HepG2 (cell line): ENCODE measurements around the gene SEMA3F. TPM values are rescaled to one million over a fixed set of nuclear protein-coding genes. Genes with fewer than 3 reads are reported as not detected.
A peak's percentile ranks its signal among the peaks of the same experiment; 100 is the strongest.

Experiments used
- HDAC2 ChIP-seq: sonication (generic); formaldehyde crosslinking; IDR thresholded peaks from 2 replicates; pipeline ENCODE4 v1.4.0; 2020; ENCODE audit warnings: missing genetic modification reagents
- HMG20B ChIP-seq: conservative IDR thresholded peaks from 2 replicates; pipeline ENCODE4 v1.6.1; 2016; ENCODE audit warnings: missing genetic modification reagents, missing compliant biosample characterization
- NFYB ChIP-seq: sonication (generic); formaldehyde crosslinking; IDR thresholded peaks from 2 replicates; pipeline ENCODE4 v1.4.0; 2020; ENCODE audit warnings: missing genetic modification reagents
- NR2F1 ChIP-seq, 2 experiments: fragments of 450-650 bp in 1 of 2; formaldehyde crosslinking in 1 of 2; IDR thresholded peaks; 2 replicates each; pipeline versions ENCODE4 v1.5.0 to v1.6.1; 2016 to 2020; ENCODE audit warnings: mild to moderate bottlenecking in 1 of 2, missing compliant biosample characterization in 1 of 2, missing genetic modification reagents in 1 of 2, moderate library complexity in 1 of 2
- PHF20 ChIP-seq: sonication (generic); formaldehyde crosslinking; IDR thresholded peaks from 2 replicates; pipeline ENCODE4 v1.5.0; 2020; ENCODE audit warnings: mild to moderate bottlenecking, missing genetic modification reagents
- SNAPC4 ChIP-seq: sonication (generic); formaldehyde crosslinking; IDR thresholded peaks from 2 replicates; pipeline ENCODE4 v1.4.0; 2020; ENCODE audit warnings: mild to moderate bottlenecking, missing genetic modification reagents
- TBL1XR1 ChIP-seq: fragments of 150-350 bp; IDR thresholded peaks from 2 replicates; pipeline ENCODE4 v1.6.1; 2014; ENCODE audit warnings: borderline replicate concordance, low read length; ENCODE audit not compliant: partially characterized antibody
- TCF7 ChIP-seq: sonication (generic); IDR thresholded peaks from 2 replicates; pipeline ENCODE4 v1.6.1; 2016; ENCODE audit warnings: antibody characterized with exemption, low read depth
- ZNF143 ChIP-seq: sonication (generic); formaldehyde crosslinking; IDR thresholded peaks from 2 replicates; pipeline ENCODE4 v1.4.0; 2020; ENCODE audit warnings: missing genetic modification reagents
- ZNF569 ChIP-seq: sonication (generic); formaldehyde crosslinking; IDR thresholded peaks from 2 replicates; pipeline ENCODE4 v1.5.0; 2020; ENCODE audit warnings: mild to moderate bottlenecking, missing genetic modification reagents, moderate library complexity, borderline replicate concordance
- ZXDC ChIP-seq: sonication (generic); formaldehyde crosslinking; IDR thresholded peaks from 2 replicates; pipeline ENCODE4 v1.5.0; 2020; ENCODE audit warnings: mild to moderate bottlenecking, missing genetic modification reagents
- polyA plus RNA-seq, 8 experiments: library from polyadenylated mRNA; depleted of rRNA in 3 of 8; stranded (reverse) in 7 of 8; unstranded in 1 of 8; fragments of >200 nt; fragmentation: Illumina TruSeq in 4 of 8; extraction: Trizol in 4 of 8; gene quantifications; 2 replicates each; pipeline versions ENCODE4 v1.2.1 to v1.2.3, GENCODE V29; 2011 to 2016; ENCODE audit warnings: low read depth in 4 of 8, missing spikeins in 1 of 8, mixed read lengths in 1 of 8; ENCODE audit not compliant: insufficient read depth in 1 of 8
- total RNA-seq, 5 experiments: library from RNA; depleted of rRNA; stranded (reverse); fragments of >200 nt; fragmentation: Illumina TruSeq; extraction: Trizol; gene quantifications; 2 replicates each; pipeline ENCODE4 v1.2.3, GENCODE V29; 2016; ENCODE audit warnings: low read depth in 1 of 5
- TF ChIP-seq, protein P1 (sequence below): sonication (generic); formaldehyde crosslinking; IDR thresholded peaks from 2 replicates; pipeline ENCODE4 v1.5.0; 2020; ENCODE audit warnings: missing genetic modification reagents
- TF ChIP-seq, protein P2 (sequence below): conservative IDR thresholded peaks from 2 replicates; pipeline ENCODE4 v1.6.1; 2018; ENCODE audit warnings: missing genetic modification reagents
- TF ChIP-seq, protein P3 (sequence below): sonication (generic); formaldehyde crosslinking; IDR thresholded peaks from 2 replicates; pipeline ENCODE4 v1.8.0; 2023; ENCODE audit warnings: mild to moderate bottlenecking, missing genetic modification reagents
- TF ChIP-seq, protein P4 (sequence below): sonication (generic); formaldehyde crosslinking; IDR thresholded peaks from 2 replicates; pipeline ENCODE4 v1.4.0; 2020; ENCODE audit warnings: missing genetic modification reagents

Gene SEMA3F
- total and polyA plus RNA-seq, 2 of the 13 experiments (the other 11 are each of a cell fraction or from before 2014, with no cell fraction given) = 7.6 to 17.2 TPM

DNA sequence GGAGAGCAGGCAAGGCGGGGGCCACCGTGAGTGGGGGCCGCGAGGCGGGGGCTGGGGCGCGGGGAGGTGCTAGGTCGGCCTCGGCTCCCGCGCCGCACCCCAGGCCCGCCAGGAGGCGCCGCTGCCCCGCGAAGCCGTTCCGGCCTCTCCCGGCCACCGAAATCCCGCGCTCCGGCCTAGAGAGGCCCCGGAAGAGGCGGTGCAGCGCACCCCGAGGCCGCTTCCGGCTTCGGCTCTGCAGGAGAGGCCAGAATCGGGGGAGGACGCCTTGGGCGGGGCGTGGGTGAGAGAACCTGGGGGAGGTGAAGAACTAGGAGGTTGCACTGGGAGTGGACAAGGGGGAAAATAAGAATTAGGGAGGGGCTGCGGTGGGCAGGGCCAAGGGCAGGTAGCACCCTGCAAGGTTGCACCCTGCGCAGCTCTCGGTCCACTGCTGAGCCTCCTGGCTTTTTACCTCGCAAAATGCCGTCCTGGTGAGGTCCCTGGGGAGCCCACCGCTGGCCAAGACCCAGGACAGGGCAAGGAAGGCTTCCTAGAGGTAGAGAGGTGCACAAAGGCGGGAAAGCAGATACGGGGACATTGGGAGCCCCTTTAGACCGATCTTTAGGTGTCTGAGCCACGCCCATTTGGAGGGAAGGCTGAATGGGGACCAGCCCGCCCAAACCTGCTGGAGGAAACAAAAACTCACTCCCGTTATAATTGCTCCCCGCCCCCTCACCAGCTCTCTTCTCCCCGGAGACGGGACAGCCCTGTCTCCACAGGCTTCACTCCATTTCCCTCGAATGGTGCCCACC is 72.5 kb downstream of the SEMA3F start (continued):
- TF ChIP-seq, protein P1, sequence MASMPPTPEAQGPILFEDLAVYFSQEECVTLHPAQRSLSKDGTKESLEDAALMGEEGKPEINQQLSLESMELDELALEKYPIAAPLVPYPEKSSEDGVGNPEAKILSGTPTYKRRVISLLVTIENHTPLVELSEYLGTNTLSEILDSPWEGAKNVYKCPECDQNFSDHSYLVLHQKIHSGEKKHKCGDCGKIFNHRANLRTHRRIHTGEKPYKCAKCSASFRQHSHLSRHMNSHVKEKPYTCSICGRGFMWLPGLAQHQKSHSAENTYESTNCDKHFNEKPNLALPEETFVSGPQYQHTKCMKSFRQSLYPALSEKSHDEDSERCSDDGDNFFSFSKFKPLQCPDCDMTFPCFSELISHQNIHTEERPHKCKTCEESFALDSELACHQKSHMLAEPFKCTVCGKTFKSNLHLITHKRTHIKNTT (CRISPR knock-in tag) = no peak
- TF ChIP-seq NFYB (CRISPR knock-in tag) (peak; percentile 52), HMG20B (CRISPR knock-in tag) (no peak), TCF7 (no peak; the same call in 1 of the 2 replicates), NR2F1 (CRISPR knock-in tag; IDR thresholded peaks at IDR 0.05) (no peak), ZXDC (CRISPR knock-in tag) (no peak), PHF20 (peak; percentile 94), ZNF143 (peak; percentile 54), ZNF569 (CRISPR knock-in tag) (no peak), SNAPC4 (CRISPR knock-in tag) (no peak), HDAC2 (CRISPR knock-in tag) (peak; percentile 85), TBL1XR1 (no peak)
- TF ChIP-seq, protein P2, sequence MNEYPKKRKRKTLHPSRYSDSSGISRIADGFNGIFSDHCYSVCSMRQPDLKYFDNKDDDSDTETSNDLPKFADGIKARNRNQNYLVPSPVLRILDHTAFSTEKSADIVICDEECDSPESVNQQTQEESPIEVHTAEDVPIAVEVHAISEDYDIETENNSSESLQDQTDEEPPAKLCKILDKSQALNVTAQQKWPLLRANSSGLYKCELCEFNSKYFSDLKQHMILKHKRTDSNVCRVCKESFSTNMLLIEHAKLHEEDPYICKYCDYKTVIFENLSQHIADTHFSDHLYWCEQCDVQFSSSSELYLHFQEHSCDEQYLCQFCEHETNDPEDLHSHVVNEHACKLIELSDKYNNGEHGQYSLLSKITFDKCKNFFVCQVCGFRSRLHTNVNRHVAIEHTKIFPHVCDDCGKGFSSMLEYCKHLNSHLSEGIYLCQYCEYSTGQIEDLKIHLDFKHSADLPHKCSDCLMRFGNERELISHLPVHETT (CRISPR knock-in tag) = peak; percentile 86
- TF ChIP-seq, protein P3, sequence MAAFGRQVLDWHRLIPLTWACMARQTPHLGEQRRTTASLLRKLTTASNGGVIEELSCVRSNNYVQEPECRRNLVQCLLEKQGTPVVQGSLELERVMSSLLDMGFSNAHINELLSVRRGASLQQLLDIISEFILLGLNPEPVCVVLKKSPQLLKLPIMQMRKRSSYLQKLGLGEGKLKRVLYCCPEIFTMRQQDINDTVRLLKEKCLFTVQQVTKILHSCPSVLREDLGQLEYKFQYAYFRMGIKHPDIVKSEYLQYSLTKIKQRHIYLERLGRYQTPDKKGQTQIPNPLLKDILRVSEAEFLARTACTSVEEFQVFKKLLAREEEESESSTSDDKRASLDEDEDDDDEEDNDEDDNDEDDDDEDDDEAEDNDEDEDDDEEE (CRISPR knock-in tag) = 0 out of 2 replicates have a peak, but pooled peaks have one; percentile 26
- TF ChIP-seq, protein P4, sequence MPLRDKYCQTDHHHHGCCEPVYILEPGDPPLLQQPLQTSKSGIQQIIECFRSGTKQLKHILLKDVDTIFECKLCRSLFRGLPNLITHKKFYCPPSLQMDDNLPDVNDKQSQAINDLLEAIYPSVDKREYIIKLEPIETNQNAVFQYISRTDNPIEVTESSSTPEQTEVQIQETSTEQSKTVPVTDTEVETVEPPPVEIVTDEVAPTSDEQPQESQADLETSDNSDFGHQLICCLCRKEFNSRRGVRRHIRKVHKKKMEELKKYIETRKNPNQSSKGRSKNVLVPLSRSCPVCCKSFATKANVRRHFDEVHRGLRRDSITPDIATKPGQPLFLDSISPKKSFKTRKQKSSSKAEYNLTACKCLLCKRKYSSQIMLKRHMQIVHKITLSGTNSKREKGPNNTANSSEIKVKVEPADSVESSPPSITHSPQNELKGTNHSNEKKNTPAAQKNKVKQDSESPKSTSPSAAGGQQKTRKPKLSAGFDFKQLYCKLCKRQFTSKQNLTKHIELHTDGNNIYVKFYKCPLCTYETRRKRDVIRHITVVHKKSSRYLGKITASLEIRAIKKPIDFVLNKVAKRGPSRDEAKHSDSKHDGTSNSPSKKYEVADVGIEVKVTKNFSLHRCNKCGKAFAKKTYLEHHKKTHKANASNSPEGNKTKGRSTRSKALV (CRISPR knock-in tag) = no peak
